DOHH2 (cell line): ENCODE data around the gene SLC52A3.
A peak's percentile ranks its signal among the peaks of the same experiment; 100 is the strongest.
"Not testable (repeated sequence)": the region's sequence is repeated elsewhere in the genome, so short reads cannot be mapped to it uniquely, and the experiment has no call there.

Experiments used
- H3F3A ChIP-seq: fragments of 200-600 bp; sonication (generic), shearing (Covaris generic); 2 replicates; pipeline ENCODE4 v1.6.0; 2016; ENCODE audit warnings: antibody characterized with exemption, mild to moderate bottlenecking; ENCODE audit not compliant: control insufficient read depth, insufficient read depth
- H3K27ac ChIP-seq: fragments of 200-600 bp; sonication (generic); 2 replicates; pipeline ENCODE4 v1.5.1; 2014; ENCODE audit warnings: low read depth, mild to moderate bottlenecking, low read length, moderate library complexity
- H3K27me3 ChIP-seq: fragments of 200-600 bp; sonication (generic); 2 replicates; pipeline ENCODE4 v1.6.1; 2014; ENCODE audit warnings: mild to moderate bottlenecking, low read length, mixed read lengths; ENCODE audit not compliant: control insufficient read depth
- H3K36me3 ChIP-seq: fragments of 200-600 bp; sonication (generic); 2 replicates; pipeline ENCODE4 v1.6.1; 2014; ENCODE audit warnings: mild to moderate bottlenecking, low read length, moderate library complexity, mixed read lengths; ENCODE audit not compliant: control insufficient read depth
- H3K4me1 ChIP-seq: fragments of 200-600 bp; sonication (generic); 2 replicates; pipeline ENCODE4 v1.6.1; 2014; ENCODE audit warnings: mild to moderate bottlenecking, low read length, mixed read lengths; ENCODE audit not compliant: control insufficient read depth
- H3K4me2 ChIP-seq: fragments of 200-600 bp; sonication (generic); 2 replicates; pipeline ENCODE4 v1.6.0; 2014; ENCODE audit warnings: mild to moderate bottlenecking, low read length, moderate library complexity
- H3K4me3 ChIP-seq: fragments of 200-600 bp; sonication (generic); 2 replicates; pipeline ENCODE4 v1.5.1; 2014; ENCODE audit warnings: mild to moderate bottlenecking, low read length, mixed read lengths
- H3K79me2 ChIP-seq: fragments of 200-600 bp; sonication (generic); 2 replicates; pipeline ENCODE4 v1.6.1; 2014; ENCODE audit warnings: mild to moderate bottlenecking, low read length, mixed read lengths; ENCODE audit not compliant: control insufficient read depth
- H3K9me2 ChIP-seq: fragments of 200-600 bp; sonication (generic); replicated peaks from 2 replicates; pipeline ENCODE4 v1.6.1; 2014; ENCODE audit warnings: mild to moderate bottlenecking, low read length, mixed read lengths; ENCODE audit not compliant: control insufficient read depth
- H3K9me3 ChIP-seq: fragments of 200-600 bp; sonication (generic); 2 replicates; pipeline ENCODE4 v1.6.1; 2014; ENCODE audit warnings: antibody characterized with exemption, low read length, mixed read lengths; ENCODE audit not compliant: control insufficient read depth, insufficient read depth
- H4K20me1 ChIP-seq: fragments of 200-600 bp; sonication (generic); 2 replicates; pipeline ENCODE4 v1.6.0; 2014; ENCODE audit warnings: low read depth, mild to moderate bottlenecking, antibody characterized with exemption, low read length, moderate library complexity; ENCODE audit not compliant: control insufficient read depth, insufficient read depth
- EZH2phosphoT487 ChIP-seq: fragments of 200-600 bp; sonication (generic); IDR thresholded peaks from 2 replicates; pipeline ENCODE4 v1.6.1; 2017; ENCODE audit warnings: borderline replicate concordance, mild to moderate bottlenecking, antibody characterized with exemption, low read length, moderate library complexity, mixed read lengths
- TF ChIP-seq, protein P1 (sequence below): fragments of 200-600 bp; sonication (generic); IDR thresholded peaks from one replicate; pipeline ENCODE4 v1.5.1; 2014; ENCODE audit warnings: antibody characterized with exemption, mild to moderate bottlenecking, low read depth, low read length; ENCODE audit not compliant: poor library complexity, severe bottlenecking

Gene SLC52A3

DNA sequence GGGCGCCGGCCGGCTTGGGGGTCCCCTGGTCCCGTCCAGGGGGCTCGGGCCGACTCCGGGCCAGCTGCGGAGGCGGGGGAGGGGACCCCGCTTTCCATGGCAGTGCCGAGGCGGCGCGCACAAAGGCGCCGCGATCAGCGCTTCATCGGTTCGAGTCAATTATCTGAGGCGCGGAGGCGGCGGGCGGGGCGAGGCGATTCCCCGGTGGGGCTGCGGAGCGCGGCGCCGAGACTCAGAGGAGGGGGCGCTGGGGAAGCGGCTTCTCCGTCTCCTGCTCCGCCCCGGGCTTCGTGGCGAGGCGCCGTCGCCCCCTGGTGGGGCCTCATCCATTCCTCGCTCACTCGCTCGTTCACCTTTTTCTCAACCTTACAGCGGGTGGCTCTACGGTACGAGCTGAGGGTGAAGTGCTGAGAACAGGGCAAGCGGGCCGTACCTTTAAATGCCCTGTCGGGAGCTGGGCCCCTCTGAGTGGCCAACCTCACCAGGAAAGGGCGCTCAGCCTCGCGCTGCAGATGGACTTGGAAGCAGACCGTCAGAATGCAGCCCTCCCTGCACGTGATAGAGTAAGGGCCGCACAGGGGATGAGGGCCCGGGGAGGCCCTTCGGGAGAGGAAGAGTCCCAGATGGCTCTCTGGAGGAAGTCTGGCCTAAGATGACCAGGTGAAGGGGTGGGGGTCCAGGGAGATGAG, 39.9 kb downstream of the SLC52A3 start:
- H3K4me3 ChIP-seq = 0 out of 2 replicates have a peak overlapping the region, but pooled peaks have one; percentile 7
- no peak overlapping the region for H3K27ac ChIP-seq

DNA sequence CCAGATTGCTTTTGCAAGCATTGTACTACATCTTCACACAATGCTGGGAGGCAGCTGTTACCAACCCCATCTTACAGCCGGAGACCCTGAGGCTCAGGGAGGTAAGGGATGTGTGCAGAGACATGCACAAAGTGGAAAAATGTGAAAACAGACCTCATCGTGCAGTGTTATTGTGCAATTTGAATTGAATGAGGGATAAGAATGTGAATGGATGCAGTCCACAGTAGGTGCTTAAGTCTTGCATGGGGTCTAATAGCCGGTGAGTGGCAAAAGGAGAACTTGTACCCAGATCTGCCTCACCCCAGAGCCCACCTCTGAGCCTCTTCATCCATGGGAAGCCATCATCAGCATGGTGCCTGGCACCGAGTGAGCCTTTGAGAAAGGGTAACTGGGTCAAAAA, 42.1 kb downstream of the SLC52A3 start:
- no peaks in the 10 kb centered on the region for H4K20me1 ChIP-seq
- no peak overlapping the region for H3K4me2 ChIP-seq
- no peak overlapping the region for H3K4me3 ChIP-seq
- H3K27ac ChIP-seq = no peak overlapping the region
- H3K36me3 ChIP-seq = no peaks in the 10 kb centered on the region
- no peak for TF ChIP-seq EZH2phosphoT487
- TF ChIP-seq, protein P1, sequence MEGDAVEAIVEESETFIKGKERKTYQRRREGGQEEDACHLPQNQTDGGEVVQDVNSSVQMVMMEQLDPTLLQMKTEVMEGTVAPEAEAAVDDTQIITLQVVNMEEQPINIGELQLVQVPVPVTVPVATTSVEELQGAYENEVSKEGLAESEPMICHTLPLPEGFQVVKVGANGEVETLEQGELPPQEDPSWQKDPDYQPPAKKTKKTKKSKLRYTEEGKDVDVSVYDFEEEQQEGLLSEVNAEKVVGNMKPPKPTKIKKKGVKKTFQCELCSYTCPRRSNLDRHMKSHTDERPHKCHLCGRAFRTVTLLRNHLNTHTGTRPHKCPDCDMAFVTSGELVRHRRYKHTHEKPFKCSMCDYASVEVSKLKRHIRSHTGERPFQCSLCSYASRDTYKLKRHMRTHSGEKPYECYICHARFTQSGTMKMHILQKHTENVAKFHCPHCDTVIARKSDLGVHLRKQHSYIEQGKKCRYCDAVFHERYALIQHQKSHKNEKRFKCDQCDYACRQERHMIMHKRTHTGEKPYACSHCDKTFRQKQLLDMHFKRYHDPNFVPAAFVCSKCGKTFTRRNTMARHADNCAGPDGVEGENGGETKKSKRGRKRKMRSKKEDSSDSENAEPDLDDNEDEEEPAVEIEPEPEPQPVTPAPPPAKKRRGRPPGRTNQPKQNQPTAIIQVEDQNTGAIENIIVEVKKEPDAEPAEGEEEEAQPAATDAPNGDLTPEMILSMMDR = no peak
- no peaks in the 10 kb centered on the region for H3K9me3 ChIP-seq
- no peaks in the 10 kb centered on the region for H3F3A ChIP-seq
- H3K9me2 ChIP-seq = no peaks in the 10 kb centered on the region
- H3K79me2 ChIP-seq = no peaks in the 10 kb centered on the region
- H3K27me3 ChIP-seq = peaks cover 11% of the 10 kb centered on the region
- no peaks in the 10 kb centered on the region for H3K4me1 ChIP-seq

More for the DNA sequence above, 39.9 kb downstream of the SLC52A3 start:
- Histone ChIP-seq H3K9me3 (no peaks in the 10 kb centered on the region), H3K36me3 (no peaks in the 10 kb centered on the region), H3K4me2 (peak overlapping the region; percentile 41), H3F3A (no peaks in the 10 kb centered on the region), H3K4me1 (no peaks in the 10 kb centered on the region), H4K20me1 (no peaks in the 10 kb centered on the region), H3K27me3 (peaks cover 9% of the 10 kb centered on the region), H3K9me2 (no peaks in the 10 kb centered on the region), H3K79me2 (no peaks in the 10 kb centered on the region)
- no peak for TF ChIP-seq EZH2phosphoT487
- TF ChIP-seq, protein P1 = peak; percentile 61

DNA sequence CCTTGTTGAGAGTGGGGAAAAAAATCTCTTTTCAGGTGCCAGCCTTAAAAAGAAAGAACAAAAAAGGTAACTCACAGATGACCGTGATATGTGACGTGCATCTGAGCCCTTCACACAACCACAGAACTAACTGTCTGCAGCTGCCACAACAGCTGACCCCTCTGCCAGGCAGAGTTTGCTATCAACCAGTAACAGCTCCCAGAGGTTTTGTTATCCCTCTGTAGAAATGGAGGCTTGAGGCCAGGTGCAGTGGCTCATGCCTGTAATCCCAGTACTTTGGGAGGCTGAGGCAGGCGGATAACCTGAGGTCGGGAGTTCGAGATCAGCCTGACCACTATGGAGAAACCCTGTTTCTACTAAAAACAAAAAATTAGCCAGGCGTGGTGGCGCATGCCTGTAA, 42.8 kb downstream of the SLC52A3 start:
- no peaks in the 10 kb centered on the region for H3K79me2 ChIP-seq
- no peaks in the 10 kb centered on the region for H3K9me2 ChIP-seq
- H3K27me3 ChIP-seq = peaks cover 11% of the 10 kb centered on the region
- no peaks in the 10 kb centered on the region for H3K9me3 ChIP-seq
- no peaks in the 10 kb centered on the region for H3K36me3 ChIP-seq
- H3K4me2 ChIP-seq = no peak overlapping the region
- H3K4me3 ChIP-seq = no peak overlapping the region
- no peaks in the 10 kb centered on the region for H4K20me1 ChIP-seq
- no peaks in the 10 kb centered on the region for H3F3A ChIP-seq
- no peak overlapping the region for H3K27ac ChIP-seq
- no peaks in the 10 kb centered on the region for H3K4me1 ChIP-seq
- no peak for TF ChIP-seq EZH2phosphoT487

DNA sequence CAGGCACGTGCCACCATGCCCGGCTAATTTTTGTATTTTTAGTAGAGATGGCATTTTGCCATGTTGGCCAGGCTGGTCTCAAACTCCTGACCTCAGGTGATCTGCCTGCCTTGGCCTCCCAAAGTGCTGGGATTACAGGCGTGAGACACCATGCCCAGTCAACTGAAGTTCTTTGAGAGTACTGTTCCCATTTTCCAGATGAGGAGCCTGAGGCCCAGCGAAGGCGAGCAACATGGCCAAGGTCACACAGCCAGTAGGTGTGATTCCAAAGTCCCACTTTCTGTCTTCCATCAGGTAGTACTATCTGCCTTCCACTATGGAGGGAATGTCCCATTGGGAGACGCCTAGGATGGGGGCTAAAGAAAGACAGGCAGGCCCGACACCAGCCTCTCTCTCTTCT, 43.5 kb downstream of the SLC52A3 start:
- H3F3A ChIP-seq, H3K36me3 ChIP-seq, H3K4me3 ChIP-seq, H3K9me3 ChIP-seq, H3K9me2 ChIP-seq, H3K4me2 ChIP-seq, H3K27ac ChIP-seq, H4K20me1 ChIP-seq, H3K79me2 ChIP-seq, H3K4me1 ChIP-seq: not testable (repeated sequence)
- H3K27me3 ChIP-seq = peaks cover 11% of the 10 kb centered on the region
